Uterus (tissue), 2 donors: ENCODE results near the gene PTX3.

Source experiments
- CTCF ChIP-seq, 4 experiments: fragments of 200-600 bp in 2 of 4; fragments of 450-650 bp in 2 of 4; sonication (generic) in 2 of 4; IDR thresholded peaks; one replicate each; pipeline ENCODE4 v1.5.1; 2016 to 2019; ENCODE audit warnings: antibody characterized with exemption in 4 of 4, mild to moderate bottlenecking in 2 of 4, moderate library complexity in 1 of 4
- POLR2A ChIP-seq, 2 donors: fragments of 450-650 bp; IDR thresholded peaks; one replicate each; pipeline ENCODE4 v1.6.1; 2016; ENCODE audit warnings: antibody characterized with exemption in 2 of 2, mild to moderate bottlenecking in 1 of 2, moderate library complexity in 1 of 2

- no peak for TF ChIP-seq CTCF (IDR thresholded peaks at IDR 0.05)
- no peak for TF ChIP-seq POLR2A (IDR thresholded peaks at IDR 0.05)
Observed at GRCh38 chr3:157390713-157391515, 45.7 kb upstream of the PTX3 start.
